ENCODE measurements around the gene OSBPL8. TPM values are rescaled to one million over a fixed set of nuclear protein-coding genes. Genes with fewer than 3 reads are reported as not detected.

The OSBPL8 gene
- total RNA-seq, 3 donors from 2014 or later (not counting 1 experiment from before 2014, with no cell fraction given), result 133 to 154 (median 138) TPM

GRCh38 chr12:76428117-76428516 lies 131.5 kb downstream of the OSBPL8 start:
- DNase-seq (no peak), ATAC-seq (no peak)
- Mint-ChIP-seq H3K36me3 (peaks cover 34% of the 10 kb centered on the region), H3K4me1 (peaks cover 48 to 58% of the 10 kb centered on the region in 2 donors), H3K27ac (no peak overlapping the region), H3K27me3 (ENCODE audit: low read depth in 2 of 2) (no peaks in the 10 kb centered on the region), H3K9me3 (peaks cover 7 to 12% of the 10 kb centered on the region in 2 donors), H3K4me3 (no peak overlapping the region)
- peaks cover 6% of the 10 kb centered on the region for H3K9me3 ChIP-seq (ENCODE audit: control insufficient read depth, insufficient read depth, low read length)
- no peak overlapping the region for H3K27ac ChIP-seq (ENCODE audit: low read length)
- intact Hi-C loops (cut with micrococcal nuclease), result no loop called here
- H3K36me3 ChIP-seq (ENCODE audit: control insufficient read depth, insufficient read depth, low read length), result no peaks in the 10 kb centered on the region
- no peak overlapping the region for H3K4me3 ChIP-seq (ENCODE audit: low read length)
- no peaks in the 10 kb centered on the region for H3K4me1 ChIP-seq (ENCODE audit: control insufficient read depth, insufficient read depth, low read length)
- no peaks in the 10 kb centered on the region for H3K27me3 ChIP-seq (ENCODE audit: control insufficient read depth, insufficient read depth, low read length)
- TF ChIP-seq CTCF (IDR thresholded peaks at IDR 0.05), result no peak

- peaks cover 49 to 55% of the 10 kb centered on the region in 2 donors for H3K4me1 Mint-ChIP-seq
- no peaks in the 10 kb centered on the region for H3K9me3 Mint-ChIP-seq
- Histone ChIP-seq H3K36me3 (ENCODE audit: control insufficient read depth, insufficient read depth, low read length) (no peaks in the 10 kb centered on the region), H3K4me3 (ENCODE audit: low read length) (no peak overlapping the region), H3K4me1 (ENCODE audit: control insufficient read depth, insufficient read depth, low read length) (no peaks in the 10 kb centered on the region), H3K27ac (ENCODE audit: low read length) (no peak overlapping the region), H3K9me3 (ENCODE audit: control insufficient read depth, insufficient read depth, low read length) (no peaks in the 10 kb centered on the region), H3K27me3 (ENCODE audit: control insufficient read depth, insufficient read depth, low read length) (no peaks in the 10 kb centered on the region)
- no peak overlapping the region for H3K4me3 Mint-ChIP-seq
- H3K27ac Mint-ChIP-seq, result no peak overlapping the region
- no peak for TF ChIP-seq CTCF (IDR thresholded peaks at IDR 0.05)
- no peak for ATAC-seq
- WGBS (ENCODE audit: insufficient coverage), result 100% methylated on average over 1 of the region's 2 CpGs
- no peaks in the 10 kb centered on the region for H3K27me3 Mint-ChIP-seq (ENCODE audit: low read depth in 2 of 2)
- peaks cover 15% of the 10 kb centered on the region for H3K36me3 Mint-ChIP-seq
- intact Hi-C loops (cut with micrococcal nuclease), result no loop called here
- DNase-seq, result no peak
Observed at GRCh38 chr12:76426160-76426559, 133.4 kb downstream of the OSBPL8 start.

GRCh38 chr12:76424941-76425340 lies 134.6 kb downstream of the OSBPL8 start:
- ATAC-seq, result no peak
- intact Hi-C loops (cut with micrococcal nuclease), result no loop called here
- Histone ChIP-seq H3K4me3 (ENCODE audit: low read length) (no peak overlapping the region), H3K9me3 (ENCODE audit: control insufficient read depth, insufficient read depth, low read length) (no peaks in the 10 kb centered on the region), H3K4me1 (ENCODE audit: control insufficient read depth, insufficient read depth, low read length) (no peaks in the 10 kb centered on the region), H3K27me3 (ENCODE audit: control insufficient read depth, insufficient read depth, low read length) (no peaks in the 10 kb centered on the region), H3K36me3 (ENCODE audit: control insufficient read depth, insufficient read depth, low read length) (no peaks in the 10 kb centered on the region), H3K27ac (ENCODE audit: low read length) (no peak overlapping the region)
- H3K27ac Mint-ChIP-seq, result no peak overlapping the region
- H3K27me3 Mint-ChIP-seq (ENCODE audit: low read depth in 2 of 2), result no peaks in the 10 kb centered on the region
- 100% methylated on average over 1 of the region's 1 CpG for WGBS (ENCODE audit: insufficient coverage)
- TF ChIP-seq CTCF (IDR thresholded peaks at IDR 0.05), result no peak
- H3K4me3 Mint-ChIP-seq, result no peak overlapping the region
- no peak for DNase-seq
- H3K9me3 Mint-ChIP-seq, result no peaks in the 10 kb centered on the region
- peaks cover 42 to 43% of the 10 kb centered on the region in 2 donors for H3K4me1 Mint-ChIP-seq
- H3K36me3 Mint-ChIP-seq, result peaks cover 10% of the 10 kb centered on the region

Data from natural killer cell (primary cell).